ENCODE results near the gene CDYL. TPM values are rescaled to one million over a fixed set of nuclear protein-coding genes. Genes with fewer than 3 reads are reported as not detected.

The CDYL gene
- 31.8 TPM for total RNA-seq
- long read RNA-seq, transcript CDYL-203 (7 exons, 2,184 nt) = major isoform, 24 of 44 reads
- long read RNA-seq, partial matches to known transcripts = 19 of 44 reads
- long read RNA-seq, other reads (novel, unspliced or antisense) = 1 of 44 reads

- DNase-seq = peak; percentile 94
- ATAC-seq = peak; percentile 91
- intact Hi-C loops (cut with micrococcal nuclease) = no loop called here
Observed at GRCh38 chr6:4776131-4776492, at the start of gene CDYL. Gene CDYL (plus strand): TSS chr6:4776404. CDS start chr6:4776784, 380 bp downstream.

GRCh38 chr6:4726645-4727044 lies 49.6 kb upstream of the CDYL start:
- no peak for ATAC-seq
- intact Hi-C loops (cut with micrococcal nuclease) = no loop called here

GRCh38 chr6:4727217-4727616 lies 49.0 kb upstream of the CDYL start:
- intact Hi-C loops (cut with micrococcal nuclease) = no loop called here
- no peak for DNase-seq
- ATAC-seq = no peak

More at GRCh38 chr6:4726645-4727044, 49.6 kb upstream of the CDYL start:
- no peak for DNase-seq

GRCh38 chr6:4727671-4728435 lies 48.4 kb upstream of the CDYL start:
- ATAC-seq (no peak), DNase-seq (no peak)
- intact Hi-C loops (cut with micrococcal nuclease) = no loop called here

- intact Hi-C loops (cut with micrococcal nuclease) = no loop called here
- no peak for ATAC-seq
- DNase-seq = no peak
Observed at GRCh38 chr6:4728436-4728769, 47.8 kb upstream of the CDYL start.

- intact Hi-C loops (cut with micrococcal nuclease) = no loop called here
- no peak for DNase-seq
- ATAC-seq = no peak
Observed at GRCh38 chr6:4728926-4729325, 47.3 kb upstream of the CDYL start.

GRCh38 chr6:4731996-4732395 lies 44.2 kb upstream of the CDYL start:
- intact Hi-C loops (cut with micrococcal nuclease) = no loop called here
- no peak for DNase-seq
- no peak for ATAC-seq

- intact Hi-C loops (cut with micrococcal nuclease) = no loop called here
- peak; percentile 62 for DNase-seq
Observed at GRCh38 chr6:4732691-4733315, 43.4 kb upstream of the CDYL start.

GRCh38 chr6:4736371-4736873 lies 39.8 kb upstream of the CDYL start:
- intact Hi-C loops (cut with micrococcal nuclease) = loop anchor here (5.0 kb wide), 1 partner anchor 359 kb away; no protein-coding TSS in a partner anchor
- ATAC-seq = no peak
- DNase-seq = no peak

More at GRCh38 chr6:4732691-4733315, 43.4 kb upstream of the CDYL start:
- ATAC-seq = peak; percentile 80

- intact Hi-C loops (cut with micrococcal nuclease) = no loop called here
- DNase-seq (no peak), ATAC-seq (no peak)
Observed at GRCh38 chr6:4740032-4740431, 36.2 kb upstream of the CDYL start.

GRCh38 chr6:4743062-4743461 lies 33.1 kb upstream of the CDYL start:
- intact Hi-C loops (cut with micrococcal nuclease) = no loop called here
- DNase-seq (no peak), ATAC-seq (no peak)

GRCh38 chr6:4743926-4744325 lies 32.3 kb upstream of the CDYL start:
- ATAC-seq (no peak), DNase-seq (no peak)
- intact Hi-C loops (cut with micrococcal nuclease) = no loop called here

GRCh38 chr6:4747588-4747987 lies 28.6 kb upstream of the CDYL start:
- no peak for DNase-seq
- intact Hi-C loops (cut with micrococcal nuclease) = no loop called here
- no peak for ATAC-seq

GRCh38 chr6:4751823-4752464 lies 24.3 kb upstream of the CDYL start:
- ATAC-seq = no peak
- DNase-seq = no peak
- intact Hi-C loops (cut with micrococcal nuclease) = no loop called here

GRCh38 chr6:4756247-4756646 lies 20.0 kb upstream of the CDYL start:
- ATAC-seq = no peak
- intact Hi-C loops (cut with micrococcal nuclease) = no loop called here
- no peak for DNase-seq

- intact Hi-C loops (cut with micrococcal nuclease) = no loop called here
- no peak for DNase-seq
- peak; percentile 56 for ATAC-seq
Observed at GRCh38 chr6:4759997-4760396, 16.2 kb upstream of the CDYL start.

- intact Hi-C loops (cut with micrococcal nuclease) = no loop called here
- DNase-seq (no peak), ATAC-seq (no peak)
Observed at GRCh38 chr6:4760773-4761172, 15.4 kb upstream of the CDYL start.

- intact Hi-C loops (cut with micrococcal nuclease) = no loop called here
- DNase-seq = no peak
- ATAC-seq = no peak
Observed at GRCh38 chr6:4762294-4762693, 13.9 kb upstream of the CDYL start.

GRCh38 chr6:4763921-4764320 lies 12.3 kb upstream of the CDYL start:
- DNase-seq (no peak), ATAC-seq (no peak)
- intact Hi-C loops (cut with micrococcal nuclease) = no loop called here

GRCh38 chr6:4768815-4769214 lies 7.4 kb upstream of the CDYL start:
- no peak for DNase-seq
- ATAC-seq = no peak
- intact Hi-C loops (cut with micrococcal nuclease) = no loop called here
